GM23338 (cell line): ENCODE measurements around the gene CHMP4A.

ENCODE experiments used
- ETS1 ChIP-seq: IDR thresholded peaks from 2 replicates; pipeline ENCODE4 v1.6.1; 2016; ENCODE audit warnings: antibody characterized with exemption
- EZH2 ChIP-seq: fragments of 200-600 bp; sonication (generic); IDR thresholded peaks from one replicate; pipeline ENCODE4 v1.8.0; 2017; ENCODE audit warnings: antibody characterized with exemption, mild to moderate bottlenecking, low read depth; ENCODE audit not compliant: unreplicated experiment
- EZH2phosphoT487 ChIP-seq: fragments of 200-600 bp; sonication (generic); IDR thresholded peaks from one replicate; pipeline ENCODE4 v1.8.1; 2018; ENCODE audit warnings: antibody characterized with exemption; ENCODE audit not compliant: unreplicated experiment
- TF ChIP-seq, protein P1 (sequence below), 2 experiments: fragments of 200-600 bp in 1 of 2; sonication (generic) in 1 of 2; conservative IDR thresholded peaks; 2 replicates each; pipeline versions ENCODE4 v1.5.1 to v1.6.1; 2016 to 2017; ENCODE audit warnings: antibody characterized with exemption in 2 of 2, low read depth in 2 of 2, mild to moderate bottlenecking in 2 of 2, moderate library complexity in 1 of 2

- TF ChIP-seq, protein P1, sequence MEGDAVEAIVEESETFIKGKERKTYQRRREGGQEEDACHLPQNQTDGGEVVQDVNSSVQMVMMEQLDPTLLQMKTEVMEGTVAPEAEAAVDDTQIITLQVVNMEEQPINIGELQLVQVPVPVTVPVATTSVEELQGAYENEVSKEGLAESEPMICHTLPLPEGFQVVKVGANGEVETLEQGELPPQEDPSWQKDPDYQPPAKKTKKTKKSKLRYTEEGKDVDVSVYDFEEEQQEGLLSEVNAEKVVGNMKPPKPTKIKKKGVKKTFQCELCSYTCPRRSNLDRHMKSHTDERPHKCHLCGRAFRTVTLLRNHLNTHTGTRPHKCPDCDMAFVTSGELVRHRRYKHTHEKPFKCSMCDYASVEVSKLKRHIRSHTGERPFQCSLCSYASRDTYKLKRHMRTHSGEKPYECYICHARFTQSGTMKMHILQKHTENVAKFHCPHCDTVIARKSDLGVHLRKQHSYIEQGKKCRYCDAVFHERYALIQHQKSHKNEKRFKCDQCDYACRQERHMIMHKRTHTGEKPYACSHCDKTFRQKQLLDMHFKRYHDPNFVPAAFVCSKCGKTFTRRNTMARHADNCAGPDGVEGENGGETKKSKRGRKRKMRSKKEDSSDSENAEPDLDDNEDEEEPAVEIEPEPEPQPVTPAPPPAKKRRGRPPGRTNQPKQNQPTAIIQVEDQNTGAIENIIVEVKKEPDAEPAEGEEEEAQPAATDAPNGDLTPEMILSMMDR (conservative IDR thresholded peaks at IDR 0.05; ENCODE audit: low read depth in 2 of 2): no peak
- TF ChIP-seq EZH2: no peak
- no peak for TF ChIP-seq EZH2phosphoT487
- TF ChIP-seq ETS1: no peak
These were observed 34.1 kb upstream of the CHMP4A start for GRCh38 chr14:24247422-24247821.
